Activated effector memory CD4-positive, alpha-beta T cell treated with anti-CD3 and anti-CD28 coated beads, Interleukin-2, amount 50 U/mL, for 16 hours (primary cell): ENCODE data around the gene IQSEC1.

Source experiments
- DNase-seq: peaks from one replicate; pipeline ENCODE4 v3.0.0-alpha.2; 2020

The IQSEC1 gene

GRCh38 chr3:12964711-12965612 is 108.3 kb downstream of the IQSEC1 start:
- DNase-seq = no peak

- DNase-seq = no peak
Measured at GRCh38 chr3:12963922-12964701, 109.1 kb downstream of the IQSEC1 start.

GRCh38 chr3:12963231-12963896 is 109.9 kb downstream of the IQSEC1 start:
- DNase-seq = no peak

- no peak for DNase-seq
Measured at GRCh38 chr3:12962292-12962691, 110.9 kb downstream of the IQSEC1 start.

GRCh38 chr3:12961697-12962036 is 111.6 kb downstream of the IQSEC1 start:
- no peak for DNase-seq

- no peak for DNase-seq
Measured at GRCh38 chr3:12961007-12961696, 112.1 kb downstream of the IQSEC1 start.

GRCh38 chr3:12960497-12960896 is 112.7 kb downstream of the IQSEC1 start:
- DNase-seq = no peak

GRCh38 chr3:12959838-12960378 is 113.3 kb downstream of the IQSEC1 start:
- no peak for DNase-seq

- DNase-seq = no peak
Measured at GRCh38 chr3:12959410-12959809, 113.8 kb downstream of the IQSEC1 start.

GRCh38 chr3:12957824-12958792 is 115.1 kb downstream of the IQSEC1 start:
- no peak for DNase-seq

GRCh38 chr3:12957339-12957738 is 115.9 kb downstream of the IQSEC1 start:
- no peak for DNase-seq

- no peak for DNase-seq
Measured at GRCh38 chr3:12956316-12956660, 116.9 kb downstream of the IQSEC1 start.

- DNase-seq = no peak
Measured at GRCh38 chr3:12955651-12956315, 117.4 kb downstream of the IQSEC1 start.

- DNase-seq = no peak
Measured at GRCh38 chr3:12954891-12955650, 118.2 kb downstream of the IQSEC1 start.

GRCh38 chr3:12954180-12954579 is 119.0 kb downstream of the IQSEC1 start:
- no peak for DNase-seq

- DNase-seq = no peak
Measured at GRCh38 chr3:12953201-12953995, 119.8 kb downstream of the IQSEC1 start.

- DNase-seq = no peak
Measured at GRCh38 chr3:12952343-12953200, 120.7 kb downstream of the IQSEC1 start.
